Subcutaneous adipose tissue (tissue), 4 donors: ENCODE results near the gene MAGI1. TPM values are rescaled to one million over a fixed set of nuclear protein-coding genes. Genes with fewer than 3 reads are reported as not detected.

Experiments
- total RNA-seq, 4 donors: library from RNA; depleted of rRNA; stranded (reverse); fragments of >200 nt; gene quantifications; one replicate each; pipeline ENCODE4 v1.1.0, GENCODE V29; 2016
- TF ChIP-seq, protein P1 (sequence below): fragments of 450-650 bp; IDR thresholded peaks from one replicate; pipeline ENCODE4 v1.5.1; 2016; ENCODE audit warnings: low read depth, mild to moderate bottlenecking, control low read depth, antibody characterized with exemption, moderate library complexity

MAGI1 gene
- total RNA-seq, 4 donors from 2014 or later: 15.3 to 56.9 (median 35.4) TPM

DNA sequence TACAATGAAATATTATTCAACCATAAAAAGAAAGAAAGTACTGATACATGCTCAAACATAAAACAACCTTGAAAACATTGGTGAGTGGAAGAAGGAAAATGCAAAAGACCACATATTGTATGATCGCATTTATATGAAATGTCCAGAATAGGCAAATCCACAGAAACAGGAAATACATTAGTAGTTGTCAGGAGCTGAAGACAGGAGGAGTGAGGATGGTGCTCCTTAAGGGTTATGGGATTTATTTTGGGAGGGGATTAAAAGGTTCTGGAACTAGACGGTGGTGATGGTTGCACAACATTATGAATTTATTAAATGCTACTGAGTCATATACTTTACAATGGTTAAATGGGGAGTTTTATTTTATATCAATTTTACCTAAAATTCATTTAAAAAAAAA, 12.1 kb upstream of the MAGI1 start:
- TF ChIP-seq, protein P1, sequence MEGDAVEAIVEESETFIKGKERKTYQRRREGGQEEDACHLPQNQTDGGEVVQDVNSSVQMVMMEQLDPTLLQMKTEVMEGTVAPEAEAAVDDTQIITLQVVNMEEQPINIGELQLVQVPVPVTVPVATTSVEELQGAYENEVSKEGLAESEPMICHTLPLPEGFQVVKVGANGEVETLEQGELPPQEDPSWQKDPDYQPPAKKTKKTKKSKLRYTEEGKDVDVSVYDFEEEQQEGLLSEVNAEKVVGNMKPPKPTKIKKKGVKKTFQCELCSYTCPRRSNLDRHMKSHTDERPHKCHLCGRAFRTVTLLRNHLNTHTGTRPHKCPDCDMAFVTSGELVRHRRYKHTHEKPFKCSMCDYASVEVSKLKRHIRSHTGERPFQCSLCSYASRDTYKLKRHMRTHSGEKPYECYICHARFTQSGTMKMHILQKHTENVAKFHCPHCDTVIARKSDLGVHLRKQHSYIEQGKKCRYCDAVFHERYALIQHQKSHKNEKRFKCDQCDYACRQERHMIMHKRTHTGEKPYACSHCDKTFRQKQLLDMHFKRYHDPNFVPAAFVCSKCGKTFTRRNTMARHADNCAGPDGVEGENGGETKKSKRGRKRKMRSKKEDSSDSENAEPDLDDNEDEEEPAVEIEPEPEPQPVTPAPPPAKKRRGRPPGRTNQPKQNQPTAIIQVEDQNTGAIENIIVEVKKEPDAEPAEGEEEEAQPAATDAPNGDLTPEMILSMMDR: no peak

DNA sequence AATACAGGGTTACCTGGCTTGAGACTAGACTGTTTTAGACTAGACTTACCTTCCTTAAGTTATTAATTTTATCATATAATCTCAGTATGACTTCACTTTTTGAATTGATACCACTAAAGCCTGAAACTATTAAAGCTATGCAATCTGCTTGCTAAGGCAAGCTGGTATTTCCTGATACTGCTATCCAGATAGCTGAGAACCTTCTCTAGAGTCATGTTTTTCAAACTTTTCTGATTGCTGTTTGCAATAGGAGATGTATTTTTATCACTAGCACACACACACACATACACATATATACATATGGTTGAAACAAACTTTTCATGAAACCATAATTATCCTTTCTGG, 9.3 kb upstream of the MAGI1 start:
- TF ChIP-seq, protein P1: no peak

DNA sequence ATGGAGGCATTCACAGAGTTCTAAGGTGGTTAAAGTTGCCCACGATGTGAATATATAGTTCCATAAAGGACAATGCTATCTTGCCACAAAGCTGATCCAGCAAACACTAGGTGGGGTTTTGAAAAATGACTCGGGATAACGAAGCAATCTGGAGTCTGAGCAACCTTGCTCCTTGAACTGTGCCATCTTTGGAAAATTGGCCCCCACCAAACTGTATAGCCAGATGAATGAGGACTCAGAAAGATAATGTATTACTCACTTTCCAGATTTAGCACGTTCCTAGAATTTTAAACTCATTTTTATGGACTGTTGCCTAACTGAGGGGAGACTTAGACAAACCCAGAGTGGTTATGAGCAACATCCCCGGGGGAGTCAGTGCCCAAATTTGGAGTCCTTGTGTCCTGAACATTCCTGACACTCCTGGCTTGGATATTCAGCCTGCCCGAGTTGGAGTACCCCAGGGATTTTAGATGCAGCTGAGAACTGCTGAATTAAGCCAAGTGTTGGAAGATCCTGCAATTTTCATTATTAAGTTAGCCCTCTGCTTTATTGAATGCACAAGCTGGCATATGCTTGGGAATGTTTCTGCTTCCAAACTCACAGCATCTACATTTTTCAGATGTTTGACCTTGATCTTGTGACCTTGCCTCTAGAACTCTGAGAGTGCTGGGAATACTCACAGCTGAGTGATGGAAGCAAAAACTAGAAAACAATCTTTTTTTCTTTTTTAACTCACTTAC, 8.8 kb upstream of the MAGI1 start:
- TF ChIP-seq, protein P1: no peak

DNA sequence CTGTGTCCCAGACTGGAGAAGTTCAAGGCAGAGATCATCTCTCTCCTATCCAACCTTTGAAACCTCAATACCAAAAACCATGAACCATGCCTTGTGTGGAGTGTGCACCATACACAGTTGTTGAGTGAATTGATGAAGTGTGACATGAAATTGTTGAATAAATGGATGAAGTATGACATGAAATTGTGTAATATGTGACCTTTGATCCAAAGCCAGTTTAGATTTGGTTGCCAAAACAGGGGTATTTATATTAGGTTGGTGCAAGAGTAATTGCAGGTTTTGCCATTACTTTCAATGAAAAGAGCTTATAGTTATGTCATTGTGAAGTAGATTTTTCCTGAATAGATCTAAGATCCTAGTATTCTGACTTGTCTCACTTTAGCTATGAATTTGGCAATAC, 3.1 kb upstream of the MAGI1 start:
- TF ChIP-seq, protein P1: no peak

DNA sequence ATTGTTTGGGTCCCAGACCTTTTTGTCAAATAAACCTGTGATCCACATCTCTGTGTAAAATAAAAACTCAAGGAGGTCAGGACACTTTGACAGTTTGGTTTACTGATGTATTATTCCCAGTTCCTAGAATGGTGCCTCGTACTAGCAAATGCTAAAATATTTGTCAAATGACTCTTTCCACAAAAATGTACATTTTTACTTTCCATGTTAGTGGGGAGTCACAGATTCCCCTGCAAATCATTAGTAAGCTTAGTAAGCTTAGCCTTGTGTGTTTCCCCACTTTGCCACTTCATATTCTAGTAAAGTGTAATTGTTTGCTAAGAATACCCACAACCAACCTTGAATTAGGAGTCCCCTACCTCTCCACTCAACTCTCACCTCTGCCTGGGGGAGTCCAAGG, 2.4 kb upstream of the MAGI1 start:
- TF ChIP-seq, protein P1: no peak

DNA sequence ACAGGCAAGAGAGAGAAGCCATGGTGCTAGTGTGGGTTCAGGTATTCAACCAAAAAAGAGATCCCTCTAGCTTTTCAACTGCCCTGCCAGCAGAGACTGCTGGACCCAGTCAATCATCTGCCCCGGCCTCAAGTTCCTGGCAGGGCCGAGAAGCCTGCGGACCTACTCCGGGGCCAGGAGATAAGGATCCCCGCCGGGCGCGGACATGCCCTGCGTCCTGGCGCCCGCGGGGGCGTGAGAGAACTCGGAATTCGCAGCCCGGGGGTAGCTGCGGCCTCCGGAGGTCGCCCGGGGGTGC, 821 bp upstream of the MAGI1 start:
- TF ChIP-seq, protein P1: no peak

DNA sequence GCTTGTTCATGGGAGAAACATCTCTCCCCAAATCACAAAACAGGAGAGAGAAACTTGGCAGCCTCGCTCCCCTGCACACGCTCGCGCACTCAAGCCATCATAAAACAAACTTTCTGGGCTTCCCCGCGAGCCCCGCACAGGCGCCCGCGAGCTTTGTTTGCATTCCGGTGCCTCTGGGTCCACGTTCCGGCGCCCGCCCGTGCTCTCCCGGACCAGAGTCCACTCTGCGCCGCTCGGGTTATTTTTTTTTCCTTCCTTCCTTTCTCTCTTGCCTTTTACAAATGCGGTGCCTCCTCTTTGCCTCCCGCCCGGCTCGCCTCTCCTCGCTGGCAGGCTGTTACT, 363 bp downstream of the MAGI1 start:
- TF ChIP-seq, protein P1: no peak
